T-helper 9 cell (primary cell): ENCODE data around the gene UIMC1.

Source experiments
- DNase-seq: peaks from one replicate; pipeline ENCODE4 v3.0.0-alpha.2; 2020

UIMC1 gene

GRCh38 chr5:176948458-176948857 lies 58.1 kb downstream of the UIMC1 start:
- no peak for DNase-seq

GRCh38 chr5:176947847-176948246 lies 58.7 kb downstream of the UIMC1 start:
- DNase-seq: no peak

- DNase-seq: no peak
Measured at GRCh38 chr5:176944268-176944667, 62.3 kb downstream of the UIMC1 start.

GRCh38 chr5:176943816-176944215 lies 62.8 kb downstream of the UIMC1 start:
- DNase-seq: no peak

GRCh38 chr5:176941951-176942350 lies 64.6 kb downstream of the UIMC1 start:
- no peak for DNase-seq

GRCh38 chr5:176938472-176938871 lies 68.1 kb downstream of the UIMC1 start:
- no peak for DNase-seq

- no peak for DNase-seq
Measured at GRCh38 chr5:176935017-176935416, 71.6 kb downstream of the UIMC1 start.

GRCh38 chr5:176934309-176934930 lies 72.2 kb downstream of the UIMC1 start:
- DNase-seq: no peak

GRCh38 chr5:176929654-176930053 lies 76.9 kb downstream of the UIMC1 start:
- no peak for DNase-seq

GRCh38 chr5:176927562-176927961 lies 79.0 kb downstream of the UIMC1 start:
- no peak for DNase-seq

- DNase-seq: no peak
Measured at GRCh38 chr5:176922817-176923216, 83.8 kb downstream of the UIMC1 start.

GRCh38 chr5:176921714-176922113 lies 84.9 kb downstream of the UIMC1 start:
- DNase-seq: no peak

GRCh38 chr5:176918613-176919012 lies 88.0 kb downstream of the UIMC1 start:
- no peak for DNase-seq

- no peak for DNase-seq
Measured at GRCh38 chr5:176916337-176916736, 90.2 kb downstream of the UIMC1 start.

GRCh38 chr5:176915906-176916305 lies 90.7 kb downstream of the UIMC1 start:
- no peak for DNase-seq

- no peak for DNase-seq
Measured at GRCh38 chr5:176912115-176912514, 94.5 kb downstream of the UIMC1 start.

- DNase-seq: no peak
Measured at GRCh38 chr5:176908675-176909368, 97.8 kb downstream of the UIMC1 start.

- no peak for DNase-seq
Measured at GRCh38 chr5:176906796-176907195, 99.8 kb downstream of the UIMC1 start.

GRCh38 chr5:176906126-176906525 lies 100.5 kb downstream of the UIMC1 start:
- no peak for DNase-seq

- DNase-seq: no peak
Measured at GRCh38 chr5:176904276-176904675, 102.3 kb downstream of the UIMC1 start.

- no peak for DNase-seq
Measured at GRCh38 chr5:176902911-176903664, 103.5 kb downstream of the UIMC1 start.

GRCh38 chr5:176902102-176902814 lies 104.3 kb downstream of the UIMC1 start:
- DNase-seq: no peak
